ENCODE measurements around the gene BARHL2.

Gene BARHL2

DNA sequence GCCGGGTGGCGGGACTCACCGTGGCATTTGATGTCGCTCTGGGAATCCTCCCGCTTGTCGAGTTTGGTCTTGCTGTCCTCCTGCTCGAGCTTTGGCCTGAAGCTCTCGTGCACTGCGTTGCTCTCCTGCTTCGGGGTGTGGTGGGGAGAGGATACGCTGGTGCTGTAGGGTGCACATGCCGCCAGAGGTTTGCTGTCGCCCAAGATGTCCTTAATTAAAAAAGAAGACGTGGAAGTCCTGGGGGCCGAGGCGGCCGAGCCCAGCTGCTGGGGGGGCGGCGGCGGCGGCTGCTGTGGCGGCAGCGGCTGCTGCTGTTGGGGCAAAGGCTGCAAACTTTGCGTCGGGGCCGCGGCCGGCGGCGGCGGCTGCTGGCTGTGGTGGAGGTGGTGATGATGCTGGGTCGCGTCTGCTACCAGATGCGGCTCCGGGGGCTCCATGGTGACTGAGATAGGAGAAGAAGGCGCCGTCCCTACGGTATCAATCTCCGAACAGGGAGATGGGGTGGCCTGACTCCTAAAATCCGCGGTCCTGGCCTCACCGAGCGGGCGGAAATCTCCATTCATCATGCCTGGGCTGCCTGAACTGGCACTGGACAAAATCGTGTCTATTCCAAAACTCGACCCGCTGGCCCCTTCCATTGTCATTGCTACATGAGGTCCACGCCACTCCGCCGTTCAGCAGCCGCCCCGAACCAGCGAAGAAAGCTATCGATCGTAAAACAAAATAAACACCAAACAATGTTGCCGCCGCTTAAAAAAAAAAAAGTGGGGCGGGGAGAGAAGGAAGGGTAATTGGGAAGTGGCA, at the start of gene BARHL2:
TSS of gene BARHL2 (minus strand) at position 751 of the 804 bp plus-strand sequence. CDS start at position 644, 107 bp downstream.
- DNase-seq (ENCODE audit: low spot score), result no peak

DNA sequence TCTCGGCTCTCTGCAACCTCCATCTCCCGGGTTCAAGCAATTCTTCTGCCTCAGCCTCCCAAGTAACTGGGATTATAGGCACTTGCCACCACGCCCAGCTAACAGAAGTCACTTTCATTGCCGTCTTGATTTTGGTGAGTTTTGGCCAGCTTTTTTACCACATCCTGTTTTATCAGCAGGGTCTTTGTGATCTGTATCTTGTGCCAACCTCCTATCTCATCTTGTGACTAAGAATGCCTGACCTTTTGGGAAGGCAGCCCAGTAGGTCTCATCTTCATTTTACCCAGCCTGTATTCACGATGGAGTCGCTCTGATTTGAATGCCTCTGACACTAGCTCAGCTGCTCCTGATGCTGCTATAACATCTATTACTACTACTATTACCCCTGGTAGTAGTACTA, 46.8 kb upstream of the BARHL2 start:
- no peak for DNase-seq (ENCODE audit: low spot score)

DNA sequence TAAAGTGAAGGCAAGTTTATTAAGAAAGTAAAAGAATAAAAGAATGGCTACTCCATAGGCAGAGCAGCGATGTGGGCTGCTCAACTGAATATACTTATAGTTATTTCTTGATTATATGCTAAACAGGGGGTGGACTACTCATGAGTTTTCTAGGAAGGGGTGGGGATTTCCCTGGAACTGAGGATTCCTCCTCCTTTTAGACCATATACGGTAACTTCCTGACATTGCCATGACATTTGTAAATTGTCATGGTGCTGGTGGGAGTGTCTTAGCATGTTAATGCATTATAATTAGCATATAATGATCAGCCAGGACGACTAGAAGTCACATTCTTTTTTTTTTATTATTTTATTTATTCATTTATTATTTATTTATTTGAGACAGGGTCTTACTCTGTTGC, 46.4 kb upstream of the BARHL2 start:
- no peak for DNase-seq (ENCODE audit: low spot score)

DNA sequence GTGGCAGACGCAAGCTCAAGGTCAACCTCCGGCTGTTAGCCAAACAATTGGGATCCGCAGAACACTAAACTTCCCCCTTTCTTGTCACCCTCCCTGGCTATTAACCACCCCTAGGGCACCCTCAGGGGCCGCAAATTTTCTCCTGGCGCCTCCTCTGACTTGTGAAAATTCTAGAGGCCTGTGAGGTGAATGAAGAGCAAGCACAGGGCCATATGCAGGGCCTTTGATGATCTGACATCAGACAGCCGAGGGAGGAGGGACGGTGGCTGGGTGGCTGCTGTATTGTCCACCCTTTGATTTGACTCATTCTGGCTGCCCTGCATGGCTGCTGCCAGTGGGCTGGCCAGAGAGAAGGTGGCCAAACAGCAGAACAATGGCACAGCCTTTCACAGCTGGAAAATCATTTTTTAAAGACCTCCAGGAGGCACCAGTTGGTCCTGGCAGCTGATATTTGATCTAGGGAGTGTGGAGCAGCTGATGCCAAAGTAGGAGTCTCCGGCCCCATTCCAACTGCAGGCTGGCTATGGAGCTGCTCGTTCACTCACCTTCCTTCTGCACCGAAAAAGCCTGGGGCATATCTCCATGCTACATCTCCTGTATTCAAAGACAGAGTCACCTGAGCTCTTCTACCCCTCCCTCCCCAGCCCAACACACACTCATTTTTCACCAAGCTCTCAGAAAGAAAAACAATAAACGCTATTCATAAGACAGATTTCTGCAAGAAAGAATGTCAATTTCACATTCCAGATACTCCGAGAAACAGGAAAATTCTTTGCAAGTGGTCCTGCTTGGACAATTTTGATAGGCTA, 44.9 kb upstream of the BARHL2 start:
- DNase-seq (ENCODE audit: low spot score), result no peak

DNA sequence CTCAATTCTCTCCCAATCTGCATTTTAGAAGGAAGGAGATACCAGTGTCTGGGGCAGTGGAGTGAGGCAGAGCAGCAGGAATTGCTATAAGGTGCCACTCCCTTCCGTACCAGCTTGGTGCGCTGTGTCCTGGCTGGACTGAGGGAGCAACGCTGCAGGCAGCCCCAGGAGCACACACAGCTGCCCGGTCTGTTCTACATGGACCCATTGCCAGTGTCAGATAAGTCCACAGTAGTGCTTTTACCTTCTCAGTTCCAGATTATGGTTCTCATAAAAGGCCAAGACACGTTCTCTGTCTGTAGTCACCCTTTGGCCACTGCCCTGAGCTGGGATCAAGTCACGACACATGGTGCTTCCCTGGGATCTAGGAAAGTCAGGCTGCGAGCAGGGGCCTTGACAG, 44.1 kb upstream of the BARHL2 start:
- no peak for DNase-seq (ENCODE audit: low spot score)

DNA sequence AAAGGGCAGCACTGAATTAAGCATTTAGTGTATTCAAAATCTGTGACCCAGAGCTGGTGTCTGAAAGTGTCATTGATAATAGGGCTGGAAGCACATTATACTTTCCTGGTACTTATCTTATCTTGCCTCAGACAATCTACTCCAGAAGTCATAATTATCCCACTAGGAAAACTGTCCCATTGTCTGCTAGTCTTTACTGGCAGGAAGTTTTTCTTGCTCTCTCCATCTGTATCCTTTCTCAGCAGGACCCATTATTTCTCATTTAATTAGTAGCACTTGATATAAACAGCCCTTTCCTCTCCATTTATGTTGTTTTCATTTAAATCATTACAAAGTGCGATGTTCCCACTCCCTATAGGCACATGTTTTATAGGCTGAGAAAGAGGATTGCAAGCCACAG, 36.5 kb upstream of the BARHL2 start:
- DNase-seq (ENCODE audit: low spot score), result no peak

DNA sequence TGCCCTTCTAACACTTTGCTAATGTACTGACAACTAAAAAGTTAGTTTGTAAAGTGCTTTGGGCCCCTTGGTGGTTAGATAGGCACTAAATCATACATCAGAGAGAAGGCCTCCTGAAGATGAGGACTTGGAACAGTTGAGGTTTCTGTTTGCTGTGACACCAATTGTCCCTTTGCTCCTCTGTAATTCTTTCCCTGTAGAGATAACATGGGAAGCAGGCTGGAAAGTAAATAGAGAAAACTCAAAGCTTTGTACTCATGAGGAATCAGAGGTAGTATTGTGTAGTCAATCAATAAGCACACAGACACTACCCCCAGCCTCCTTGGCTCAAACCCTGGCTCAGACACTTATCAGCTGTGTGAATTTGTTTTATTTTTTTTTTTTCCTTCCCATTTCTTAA, 31.6 kb upstream of the BARHL2 start:
- no peak for DNase-seq (ENCODE audit: low spot score)

DNA sequence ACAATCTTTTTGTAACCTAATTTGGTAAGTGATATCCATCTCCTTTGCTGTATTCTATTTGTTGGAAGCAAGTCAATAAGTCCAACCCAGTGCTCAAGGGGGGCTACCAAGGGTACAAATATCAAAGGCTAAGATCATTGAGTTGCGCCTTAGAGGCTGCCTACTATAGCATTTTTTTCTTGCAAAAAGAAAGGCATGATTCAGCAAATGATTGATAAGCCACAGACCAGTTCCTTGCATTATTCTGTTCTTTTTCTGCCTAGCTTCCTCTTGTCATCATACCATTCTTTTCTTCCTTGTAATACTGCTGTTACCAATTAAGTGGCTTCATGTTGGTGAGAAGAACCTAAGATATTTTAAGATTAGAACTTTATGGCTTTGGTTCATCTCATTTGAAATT, 29.8 kb upstream of the BARHL2 start:
- no peak for DNase-seq (ENCODE audit: low spot score)

DNA sequence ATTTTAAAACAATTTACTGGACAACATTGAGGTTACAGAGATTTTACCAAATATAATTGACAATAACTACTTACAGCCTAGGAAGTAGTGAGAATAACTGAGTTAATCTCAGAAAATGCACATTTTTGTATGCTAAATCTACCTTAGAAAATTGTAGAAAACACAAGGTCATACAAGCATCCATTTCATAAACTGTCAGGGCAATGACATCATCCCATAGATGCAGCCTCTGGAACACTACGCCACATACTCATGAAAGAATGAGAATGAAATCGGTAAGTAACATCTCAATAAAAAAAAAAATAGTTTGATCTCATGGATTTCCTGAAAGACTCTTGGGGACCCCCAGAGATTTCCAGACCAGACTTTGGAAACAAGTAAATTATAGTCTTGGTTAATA, 28.9 kb upstream of the BARHL2 start:
- no peak for DNase-seq (ENCODE audit: low spot score)

DNA sequence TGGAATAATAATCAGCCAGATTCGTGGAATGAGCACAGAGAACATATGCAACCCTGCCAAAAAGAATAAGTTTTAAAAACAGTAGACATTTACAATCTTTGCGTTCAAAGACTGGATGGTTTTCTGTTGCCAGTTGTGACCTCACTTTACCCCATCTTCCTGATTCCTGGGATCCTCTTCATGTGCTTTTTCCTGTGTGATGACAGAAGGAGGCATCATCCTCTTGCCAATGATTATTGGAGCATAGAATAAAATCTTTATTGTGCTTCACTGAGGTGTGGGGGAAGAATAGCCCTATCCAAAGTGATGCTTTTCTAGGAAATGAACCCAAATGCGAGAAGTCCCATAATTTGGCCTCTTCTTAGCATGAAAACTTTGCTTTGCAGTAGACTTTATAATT, 15.0 kb upstream of the BARHL2 start:
- no peak for DNase-seq (ENCODE audit: low spot score)

DNA sequence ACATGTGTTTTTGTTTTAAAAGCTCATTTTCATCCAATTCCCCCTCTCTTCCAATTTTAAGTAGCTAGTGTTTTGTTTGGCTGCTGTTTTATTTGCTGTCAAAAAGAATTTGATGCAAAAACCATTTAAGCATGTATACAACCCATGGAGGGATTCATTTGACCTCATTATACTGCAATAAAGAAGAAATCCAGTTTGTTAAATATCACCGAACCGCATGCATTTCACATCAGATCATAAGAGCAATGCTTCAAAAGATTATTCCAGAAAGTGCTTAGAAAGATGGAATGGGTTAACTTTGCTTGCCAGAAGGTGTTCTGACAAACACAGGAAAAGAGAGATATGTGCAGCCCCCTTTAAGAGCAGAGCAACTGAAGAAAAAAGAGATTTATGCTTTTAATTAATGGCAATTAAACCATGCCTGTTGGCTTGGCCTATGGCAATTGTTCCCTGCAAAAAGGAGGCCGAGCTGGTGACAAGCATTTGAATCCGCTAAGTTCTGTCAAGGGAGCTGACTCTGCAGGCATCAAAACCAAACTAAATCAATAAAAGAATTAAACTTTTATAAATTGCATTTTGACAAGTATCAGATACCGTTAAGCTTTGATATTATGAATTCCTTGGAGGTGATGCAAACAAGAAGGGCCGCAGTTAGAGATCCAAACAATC, 14.4 kb upstream of the BARHL2 start:
- DNase-seq (ENCODE audit: low spot score), result no peak

DNA sequence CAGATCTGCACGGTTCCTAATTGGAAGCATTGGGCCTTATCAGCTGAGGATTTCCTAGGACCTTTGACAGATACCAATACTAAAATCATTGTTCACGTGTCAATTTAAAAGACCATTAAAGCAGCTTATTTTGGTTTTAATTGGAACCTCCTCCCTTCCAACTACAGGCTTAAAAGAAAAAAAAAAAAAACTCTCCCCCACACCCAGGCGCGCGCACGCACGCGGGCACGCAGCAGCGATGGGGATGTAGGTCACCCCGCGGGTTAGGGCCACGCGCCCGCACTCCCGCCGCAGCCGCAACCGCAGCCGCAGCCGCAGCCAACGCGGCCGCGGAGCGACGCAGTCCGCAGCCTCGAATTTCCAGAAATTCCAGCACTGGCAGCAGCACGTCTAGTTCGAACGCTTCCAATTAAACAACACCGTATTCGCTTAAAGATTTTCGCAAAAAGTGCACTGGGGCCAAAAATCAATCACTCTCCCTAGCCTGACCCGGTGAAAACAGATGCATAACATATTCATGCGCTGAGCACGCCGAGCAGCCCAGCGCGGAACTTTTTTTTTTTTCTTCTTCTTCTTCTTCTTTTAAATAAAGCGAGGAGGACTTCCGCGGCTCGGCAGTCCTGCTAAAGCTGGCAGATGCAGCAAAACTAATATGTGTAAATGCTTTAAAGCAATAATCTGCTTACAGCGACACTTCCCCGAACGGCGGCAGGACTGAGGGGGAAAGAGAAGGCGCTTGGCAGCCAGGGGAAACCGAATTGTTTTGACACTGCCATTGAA, 13.3 kb upstream of the BARHL2 start:
- no peak for DNase-seq (ENCODE audit: low spot score)

DNA sequence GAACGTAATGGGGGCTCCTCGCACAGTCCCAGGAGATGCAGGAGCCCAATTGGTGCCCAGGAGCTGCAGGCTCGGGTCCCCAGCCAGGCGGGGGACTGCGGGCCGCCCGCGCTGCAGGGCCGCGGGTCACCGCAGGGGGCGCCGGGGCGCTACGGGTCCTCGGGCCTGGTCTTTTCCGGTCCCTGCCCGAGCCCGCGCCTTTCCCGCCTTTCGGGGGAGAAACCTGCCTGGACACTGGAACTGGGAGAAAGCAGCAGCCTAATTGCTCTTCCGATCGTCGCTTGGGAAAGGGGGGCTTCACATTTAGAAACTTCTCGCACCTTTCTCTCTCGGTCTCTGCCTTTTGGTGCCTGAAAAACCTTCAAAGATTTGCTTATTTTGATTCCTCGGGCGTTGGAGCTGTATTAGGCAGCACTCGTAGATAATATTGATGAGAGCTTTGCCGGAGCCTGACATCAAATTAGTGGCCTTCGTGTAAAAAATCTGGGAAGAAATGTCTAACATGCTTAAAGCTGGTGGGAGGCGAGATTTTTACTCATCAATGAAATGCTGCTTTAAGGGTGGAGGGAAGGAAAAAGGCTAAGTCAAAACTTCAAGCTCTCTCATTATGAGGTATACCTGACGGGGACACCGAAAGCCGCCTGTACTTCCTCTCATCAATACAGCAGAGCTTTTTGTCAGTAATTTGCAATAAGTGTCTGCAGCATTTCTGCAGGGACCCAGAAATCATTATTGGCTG, 12.6 kb upstream of the BARHL2 start:
- no peak for DNase-seq (ENCODE audit: low spot score)

DNA sequence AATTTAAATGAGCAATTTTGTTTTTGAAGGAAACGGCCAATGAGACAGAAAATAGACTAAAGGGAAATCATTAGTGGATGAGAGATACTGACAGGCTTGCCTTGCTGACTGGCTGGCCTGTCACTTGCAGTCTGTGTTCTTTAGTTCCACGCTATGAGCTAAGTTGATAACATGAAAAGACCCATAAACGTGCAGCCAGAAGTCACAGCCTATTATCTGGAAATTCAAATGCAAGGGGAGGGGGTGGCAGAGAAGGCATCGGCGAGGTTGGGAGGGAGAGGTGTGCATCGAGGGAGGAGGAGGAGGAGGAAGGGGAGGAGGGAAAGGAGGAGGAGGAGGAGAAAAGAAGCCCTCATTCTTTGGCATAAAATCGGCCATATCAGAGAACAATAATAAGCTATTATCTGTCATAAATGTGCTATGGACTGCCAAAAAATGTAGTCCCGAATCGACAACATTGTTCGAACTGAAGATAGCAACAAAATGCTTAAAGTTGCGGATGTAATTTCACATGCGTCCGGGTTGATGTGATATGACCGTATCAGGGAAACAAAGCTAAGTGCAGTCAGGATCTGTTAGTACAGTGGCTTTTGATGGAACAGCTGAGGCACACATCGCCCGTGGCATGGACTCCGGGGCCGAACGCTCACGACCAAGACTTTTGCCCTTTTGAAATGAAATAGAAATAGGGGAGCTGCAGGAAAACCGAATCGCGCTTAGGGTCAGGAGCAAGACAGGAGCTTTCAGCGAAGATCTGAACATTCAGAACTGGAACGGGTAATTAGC, 11.6 kb upstream of the BARHL2 start:
- DNase-seq (ENCODE audit: low spot score), result no peak

DNA sequence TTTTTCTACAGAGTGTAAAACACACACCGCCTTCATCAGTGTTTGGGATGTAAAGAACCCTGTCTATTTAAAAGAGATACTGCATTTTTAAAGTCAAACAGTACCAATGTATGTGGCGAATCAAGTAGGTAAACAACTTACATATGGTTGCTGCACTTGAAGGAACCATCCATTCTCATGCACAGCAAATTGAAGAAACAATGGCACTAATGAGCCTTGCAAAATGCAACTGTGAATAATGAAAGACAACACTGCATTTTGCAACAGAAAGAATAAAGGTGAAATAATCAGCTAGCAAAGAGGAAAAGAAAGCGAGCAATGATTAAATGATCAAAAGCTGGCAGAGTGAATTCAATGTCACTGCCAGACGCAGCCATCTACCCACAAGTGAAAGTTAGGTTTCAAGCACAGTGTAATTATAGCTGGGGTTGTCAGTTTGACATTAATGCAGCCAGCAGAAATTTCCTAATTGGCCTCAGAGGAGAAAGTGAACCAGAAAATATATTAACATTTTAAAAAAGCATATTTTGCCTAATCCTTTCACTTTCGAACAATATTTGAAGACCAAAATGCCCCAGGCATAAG, 10.9 kb upstream of the BARHL2 start:
- DNase-seq (ENCODE audit: low spot score), result no peak

DNA sequence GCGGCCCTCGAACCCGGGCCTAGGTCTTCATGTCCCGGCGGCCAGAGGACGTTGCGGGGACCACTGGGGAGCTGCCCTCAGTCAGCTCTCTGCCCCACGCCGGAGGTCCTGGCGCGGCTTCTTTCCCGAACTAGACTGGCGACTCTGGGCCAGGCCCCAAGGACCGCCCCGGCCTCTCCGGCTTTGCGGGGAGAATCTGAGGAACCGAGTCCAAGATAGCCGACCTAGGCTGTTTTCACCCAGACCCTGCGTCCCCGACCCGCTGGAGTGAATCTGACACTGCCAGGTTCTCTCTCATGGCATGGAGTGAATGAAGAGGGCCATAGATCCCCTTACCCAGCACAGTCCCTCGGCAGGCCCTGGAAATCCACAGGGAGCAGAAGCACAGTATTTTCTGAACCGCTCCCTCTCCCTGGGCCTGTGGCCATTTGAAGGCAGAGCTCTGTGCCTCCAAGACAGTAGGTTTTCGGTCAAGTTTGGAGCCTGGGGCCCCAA, 9.9 kb upstream of the BARHL2 start:
- no peak for DNase-seq (ENCODE audit: low spot score)

DNA sequence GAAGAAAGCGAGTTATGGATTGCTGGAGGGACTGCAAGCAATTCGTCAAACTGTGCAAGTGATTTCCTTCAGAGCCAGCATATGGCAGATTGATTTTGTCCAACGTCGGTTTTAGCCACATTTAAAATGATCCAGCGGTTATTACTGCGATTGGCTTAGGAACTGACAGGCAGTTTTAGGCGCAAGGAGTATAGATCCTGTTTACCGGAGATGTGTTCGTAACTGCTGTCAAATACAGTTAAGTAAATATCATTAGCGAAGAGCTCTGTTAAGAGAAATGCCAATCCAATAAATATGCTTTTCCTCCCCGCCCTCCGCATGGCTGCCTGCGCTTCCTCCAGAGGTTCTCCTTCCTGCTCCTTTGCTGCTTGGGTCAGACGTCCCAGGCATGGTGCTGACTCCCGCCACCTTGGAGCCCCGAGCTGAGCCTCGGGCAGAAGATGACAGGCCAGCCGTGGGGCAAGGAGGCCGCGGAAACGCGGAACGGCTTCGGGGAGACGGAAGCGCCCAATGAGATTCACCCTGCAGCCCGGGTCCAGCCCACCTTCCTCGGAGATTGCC, 9.4 kb upstream of the BARHL2 start:
- no peak for DNase-seq (ENCODE audit: low spot score)

DNA sequence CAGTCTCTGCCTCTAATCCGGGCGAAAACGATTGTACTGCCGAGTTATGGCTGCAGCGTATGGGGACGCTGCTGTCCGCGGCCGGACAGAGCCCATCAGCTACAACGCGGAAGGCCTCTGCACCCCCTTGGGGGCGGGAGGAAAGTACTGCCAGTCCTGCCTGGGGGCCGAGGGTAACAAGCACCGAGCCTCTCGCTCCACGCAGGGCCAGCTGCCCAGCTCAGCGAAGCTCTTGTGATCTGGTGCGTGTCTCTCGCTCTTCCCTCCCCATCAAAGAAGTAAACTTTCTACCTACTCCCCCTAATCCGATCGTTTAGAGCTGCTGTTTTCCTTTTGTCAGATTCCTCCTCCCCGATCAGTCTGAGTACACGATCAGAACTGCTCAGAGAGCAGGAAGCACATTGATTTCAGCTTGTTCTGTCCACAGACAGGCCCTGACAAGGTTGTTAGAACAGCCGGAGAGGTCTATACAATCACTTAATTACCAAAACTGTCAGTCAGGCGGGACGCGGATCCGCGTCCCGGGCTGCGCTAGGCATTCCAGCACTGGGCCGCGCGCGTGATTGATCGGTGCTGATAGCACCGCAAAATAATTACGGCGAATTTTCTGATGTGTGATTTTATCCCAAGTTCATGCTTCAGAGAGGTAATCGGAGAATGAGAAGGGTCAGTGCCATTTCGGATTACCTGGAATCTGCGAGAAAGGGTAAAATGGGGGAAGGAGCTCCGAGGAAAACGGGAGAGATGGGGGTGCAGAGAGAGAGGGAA, 8.7 kb upstream of the BARHL2 start:
- DNase-seq (ENCODE audit: low spot score), result no peak

Measured in globus pallidus (tissue), 1 donor.